Hepatocyte (in vitro differentiated cells): ENCODE data around the gene GHRL. TPM values are rescaled to one million over a fixed set of nuclear protein-coding genes. Genes with fewer than 3 reads are reported as not detected.

Experiments used
- DNase-seq: peaks from one replicate; pipeline ENCODE4 v3.0.0-alpha.2; 2016; ENCODE audit warnings: low spot score
- H2AFZ ChIP-seq: fragments of 200-600 bp; sonication (generic); 2 replicates; pipeline ENCODE4 v1.6.0; 2016; ENCODE audit warnings: antibody characterized with exemption, mild to moderate bottlenecking
- H3K27ac ChIP-seq: fragments of 200-600 bp; sonication (generic); 2 replicates; pipeline ENCODE4 v1.5.1; 2016; ENCODE audit warnings: mild to moderate bottlenecking
- H3K27me3 ChIP-seq: fragments of 200-600 bp; sonication (generic); 2 replicates; pipeline ENCODE4 v1.6.1; 2016
- H3K36me3 ChIP-seq: fragments of 200-600 bp; sonication (generic); replicated peaks from 2 replicates; pipeline ENCODE4 v1.5.1; 2016; ENCODE audit warnings: low read depth; ENCODE audit not compliant: insufficient read depth
- H3K4me1 ChIP-seq: fragments of 200-600 bp; sonication (generic); 2 replicates; pipeline ENCODE4 v1.5.1; 2016; ENCODE audit warnings: mild to moderate bottlenecking, moderate library complexity; ENCODE audit not compliant: insufficient read depth
- H3K4me2 ChIP-seq: fragments of 200-600 bp; sonication (generic); 2 replicates; pipeline ENCODE4 v1.6.0; 2016
- H3K4me3 ChIP-seq: fragments of 200-600 bp; sonication (generic); 2 replicates; pipeline ENCODE4 v1.5.1; 2016; ENCODE audit warnings: mild to moderate bottlenecking
- H3K79me2 ChIP-seq: fragments of 200-600 bp; sonication (generic); 2 replicates; pipeline ENCODE4 v1.6.0; 2017; ENCODE audit warnings: mild to moderate bottlenecking
- H3K9me2 ChIP-seq: fragments of 200-600 bp; sonication (generic); replicated peaks from 2 replicates; pipeline ENCODE4 v1.6.0; 2017; ENCODE audit warnings: mild to moderate bottlenecking; ENCODE audit not compliant: insufficient read depth
- H3K9me3 ChIP-seq: fragments of 200-600 bp; sonication (generic); 2 replicates; pipeline ENCODE4 v1.5.1; 2016; ENCODE audit warnings: low read depth, mild to moderate bottlenecking
- H4K20me1 ChIP-seq: fragments of 200-600 bp; sonication (generic); 2 replicates; pipeline ENCODE4 v1.6.0; 2016; ENCODE audit warnings: mild to moderate bottlenecking; ENCODE audit not compliant: insufficient read depth, poor library complexity, severe bottlenecking
- CTCF ChIP-seq: fragments of 200-600 bp; sonication (generic); IDR thresholded peaks from 2 replicates; pipeline ENCODE4 v1.5.1; 2016; ENCODE audit warnings: antibody characterized with exemption, mild to moderate bottlenecking; ENCODE audit not compliant: poor library complexity
- EZH2 ChIP-seq: fragments of 200-600 bp; sonication (generic); IDR thresholded peaks from 2 replicates; pipeline ENCODE4 v1.6.1; 2016; ENCODE audit warnings: antibody characterized with exemption, mild to moderate bottlenecking, borderline replicate concordance
- EZH2phosphoT487 ChIP-seq: fragments of 200-600 bp; sonication (generic); IDR thresholded peaks from one replicate; pipeline ENCODE4 v1.6.1; 2018; ENCODE audit warnings: antibody characterized with exemption, mild to moderate bottlenecking, low read depth, moderate library complexity; ENCODE audit not compliant: unreplicated experiment, severe bottlenecking
- WGBS: methylation state at CpG from one replicate; pipeline ENCODE4 v1.1.6; 2016; ENCODE audit warnings: low lambda C conversion rate; ENCODE audit errors: missing lambda C conversion rate; 5-methylcytosine and 5-hydroxymethylcytosine counted together
- polyA plus RNA-seq: library from polyadenylated mRNA; unstranded; fragments of >200 nt; fragmentation: Nextera tagmentation; extraction: Ambion mirVana; gene quantifications from 2 replicates; pipeline ENCODE4 v1.2.1, GENCODE V29; 2016
- total RNA-seq: library from RNA; depleted of rRNA; stranded (reverse); fragments of >200 nt; gene quantifications from 2 replicates; pipeline ENCODE4 v1.2.3, GENCODE V29; 2014

The GHRL gene
- total and polyA plus RNA-seq, 2 experiments from 2014 or later = 11.3 to 12.4 TPM

GRCh38 chr3:10310578-10310977 lies 17.8 kb upstream of the GHRL start:
- no peaks in the 10 kb centered on the region for H3K36me3 ChIP-seq
- H3K79me2 ChIP-seq = peaks cover 13% of the 10 kb centered on the region
- WGBS = 96% methylated on average over 2 of the region's 2 CpGs

GRCh38 chr3:10309736-10310135 lies 17.0 kb upstream of the GHRL start:
- Histone ChIP-seq H3K36me3 (no peaks in the 10 kb centered on the region), H3K79me2 (peaks cover 8% of the 10 kb centered on the region), H3K27ac (no peak overlapping the region), H3K9me3 (no peaks in the 10 kb centered on the region), H3K4me2 (no peak overlapping the region), H3K27me3 (no peaks in the 10 kb centered on the region), H3K4me3 (no peak overlapping the region), H3K4me1 (no peaks in the 10 kb centered on the region), H3K9me2 (no peaks in the 10 kb centered on the region), H2AFZ (no peak overlapping the region), H4K20me1 (peaks cover 2% of the 10 kb centered on the region)
- no peak for DNase-seq
- WGBS = 73% methylated on average over 4 of the region's 4 CpGs
- no peak for TF ChIP-seq EZH2
- no peak for TF ChIP-seq CTCF
- no peak for TF ChIP-seq EZH2phosphoT487

More at GRCh38 chr3:10310578-10310977, 17.8 kb upstream of the GHRL start:
- H4K20me1 ChIP-seq = peaks cover 4% of the 10 kb centered on the region
- TF ChIP-seq CTCF = no peak
- TF ChIP-seq EZH2phosphoT487 = no peak
- TF ChIP-seq EZH2 = no peak
- H3K9me2 ChIP-seq = no peaks in the 10 kb centered on the region
- H3K4me3 ChIP-seq = no peak overlapping the region
- no peak overlapping the region for H3K27ac ChIP-seq
- no peaks in the 10 kb centered on the region for H3K27me3 ChIP-seq
- no peak overlapping the region for H3K4me2 ChIP-seq
- DNase-seq = no peak
- no peaks in the 10 kb centered on the region for H3K4me1 ChIP-seq
- H3K9me3 ChIP-seq = no peaks in the 10 kb centered on the region
- H2AFZ ChIP-seq = no peak overlapping the region

GRCh38 chr3:10308678-10309077 lies 15.9 kb upstream of the GHRL start:
- WGBS = 93% methylated on average over 7 of the region's 7 CpGs

More at GRCh38 chr3:10308678-10309077, 15.9 kb upstream of the GHRL start:
- Histone ChIP-seq H3K79me2 (peaks cover 3% of the 10 kb centered on the region), H3K9me3 (no peaks in the 10 kb centered on the region), H3K27me3 (no peaks in the 10 kb centered on the region), H2AFZ (no peak overlapping the region), H3K9me2 (no peaks in the 10 kb centered on the region), H3K4me1 (no peaks in the 10 kb centered on the region), H4K20me1 (peaks cover 2% of the 10 kb centered on the region), H3K4me2 (no peak overlapping the region), H3K27ac (no peak overlapping the region), H3K36me3 (no peaks in the 10 kb centered on the region), H3K4me3 (no peak overlapping the region)
- DNase-seq = no peak
- TF ChIP-seq EZH2 (no peak), EZH2phosphoT487 (no peak), CTCF (no peak)
